ENCODE results near the gene DGKD. TPM values are rescaled to one million over a fixed set of nuclear protein-coding genes. Genes with fewer than 3 reads are reported as not detected.

Gene DGKD
- total RNA-seq, 4 donors from 2014 or later, result 9.1 to 21.9 (median 17.8) TPM

DNA sequence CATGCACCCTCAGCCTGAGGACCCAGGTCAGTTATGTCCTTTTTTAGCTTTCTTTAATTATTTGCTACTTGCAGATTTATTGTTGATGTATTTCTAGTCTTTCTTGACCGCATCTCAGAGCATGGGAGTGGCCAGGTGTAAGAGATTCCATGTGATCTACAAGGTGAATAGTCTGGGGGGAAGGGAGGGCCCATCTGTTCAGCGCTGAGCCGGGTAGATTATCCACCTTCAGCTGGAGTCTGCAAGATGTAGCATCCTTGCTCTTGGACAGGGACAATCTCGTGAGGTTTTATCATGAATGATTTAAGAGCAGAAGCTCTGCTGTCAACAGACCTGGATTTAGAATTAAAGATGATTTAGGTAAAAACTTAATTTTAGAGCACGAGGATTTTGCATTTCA, 12.0 kb upstream of the DGKD start:
- no peak overlapping the region for H3K4me3 ChIP-seq
- H3K27me3 ChIP-seq, result no peaks in the 10 kb centered on the region
- H3K27ac ChIP-seq, result no peak overlapping the region
- WGBS, 2 donors (ENCODE audit: low coverage in 1 of 2), result 79 to 91% methylated on average over 3 to 5 of the region's 5 CpGs
- TF ChIP-seq POLR2AphosphoS5 (IDR thresholded peaks at IDR 0.05), result no peak
- no peak for TF ChIP-seq POLR2A (IDR thresholded peaks at IDR 0.05)
- TF ChIP-seq, protein P1, sequence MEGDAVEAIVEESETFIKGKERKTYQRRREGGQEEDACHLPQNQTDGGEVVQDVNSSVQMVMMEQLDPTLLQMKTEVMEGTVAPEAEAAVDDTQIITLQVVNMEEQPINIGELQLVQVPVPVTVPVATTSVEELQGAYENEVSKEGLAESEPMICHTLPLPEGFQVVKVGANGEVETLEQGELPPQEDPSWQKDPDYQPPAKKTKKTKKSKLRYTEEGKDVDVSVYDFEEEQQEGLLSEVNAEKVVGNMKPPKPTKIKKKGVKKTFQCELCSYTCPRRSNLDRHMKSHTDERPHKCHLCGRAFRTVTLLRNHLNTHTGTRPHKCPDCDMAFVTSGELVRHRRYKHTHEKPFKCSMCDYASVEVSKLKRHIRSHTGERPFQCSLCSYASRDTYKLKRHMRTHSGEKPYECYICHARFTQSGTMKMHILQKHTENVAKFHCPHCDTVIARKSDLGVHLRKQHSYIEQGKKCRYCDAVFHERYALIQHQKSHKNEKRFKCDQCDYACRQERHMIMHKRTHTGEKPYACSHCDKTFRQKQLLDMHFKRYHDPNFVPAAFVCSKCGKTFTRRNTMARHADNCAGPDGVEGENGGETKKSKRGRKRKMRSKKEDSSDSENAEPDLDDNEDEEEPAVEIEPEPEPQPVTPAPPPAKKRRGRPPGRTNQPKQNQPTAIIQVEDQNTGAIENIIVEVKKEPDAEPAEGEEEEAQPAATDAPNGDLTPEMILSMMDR (IDR thresholded peaks at IDR 0.05), result no peak
- no peak for TF ChIP-seq EP300 (IDR thresholded peaks at IDR 0.05)
- ATAC-seq, result no peak
- H3K36me3 ChIP-seq, result no peaks in the 10 kb centered on the region
- H3K9me3 ChIP-seq, result no peaks in the 10 kb centered on the region
- H3K4me1 ChIP-seq, result no peaks in the 10 kb centered on the region

DNA sequence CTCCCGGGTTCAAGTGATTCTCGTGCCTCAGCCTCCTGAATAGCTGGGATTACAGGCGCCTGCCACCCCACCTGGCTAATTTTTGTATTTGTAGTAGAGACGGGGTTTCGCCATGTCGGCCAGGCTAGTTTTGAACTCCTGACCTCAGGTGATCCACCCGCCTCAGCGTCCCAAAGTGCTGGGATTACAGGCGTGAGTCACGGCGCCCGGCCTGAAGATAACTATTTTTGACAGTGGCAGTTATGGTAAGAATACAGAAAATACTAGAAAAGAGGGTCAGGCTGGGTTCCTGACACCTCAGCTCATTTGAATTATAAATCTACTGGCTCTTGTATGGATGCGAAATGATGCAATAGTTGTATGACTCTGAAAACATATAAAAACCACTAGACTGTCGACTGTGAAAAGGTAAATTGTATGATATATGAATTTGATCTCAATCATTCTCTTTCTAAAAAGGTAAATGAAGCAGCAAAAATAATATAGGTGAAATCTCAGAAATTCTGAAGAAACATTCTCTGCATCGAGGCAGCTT, 11.1 kb upstream of the DGKD start:
- Histone ChIP-seq H3K4me1 (no peaks in the 10 kb centered on the region), H3K27me3 (no peaks in the 10 kb centered on the region), H3K27ac (no peak overlapping the region), H3K4me3 (no peak overlapping the region), H3K9me3 (no peaks in the 10 kb centered on the region), H3K36me3 (no peaks in the 10 kb centered on the region)
- ATAC-seq, result no peak
- TF ChIP-seq POLR2AphosphoS5 (IDR thresholded peaks at IDR 0.05) (no peak), POLR2A (IDR thresholded peaks at IDR 0.05) (no peak), EP300 (IDR thresholded peaks at IDR 0.05) (no peak)
- TF ChIP-seq, protein P1 (IDR thresholded peaks at IDR 0.05), result no peak
- 84 to 89% methylated on average over 3 to 11 of the region's 15 CpGs for WGBS, 2 donors (ENCODE audit: low coverage in 1 of 2)

DNA sequence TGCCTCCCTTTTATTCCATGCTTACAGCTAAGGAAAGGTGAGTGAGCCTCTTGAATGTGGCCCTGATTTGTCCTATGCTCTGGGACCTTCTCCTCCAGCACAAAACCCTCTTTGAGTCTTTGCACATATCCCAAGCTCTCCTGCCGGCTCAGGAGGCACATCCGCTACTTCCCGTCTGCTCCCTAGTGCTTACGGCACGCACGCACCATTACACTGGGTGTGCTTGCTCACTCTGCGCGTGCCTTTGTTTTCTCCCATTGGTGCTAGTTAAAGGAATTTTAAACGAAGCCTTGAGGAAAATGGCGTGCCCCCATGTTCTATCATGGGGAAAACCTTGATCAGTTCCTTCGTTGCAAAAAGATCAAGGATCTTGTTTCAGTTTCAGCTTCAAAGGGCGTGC, 7.9 kb upstream of the DGKD start:
- Histone ChIP-seq H3K9me3 (no peaks in the 10 kb centered on the region), H3K27ac (no peak overlapping the region), H3K36me3 (no peaks in the 10 kb centered on the region), H3K4me3 (no peak overlapping the region), H3K27me3 (no peaks in the 10 kb centered on the region), H3K4me1 (peaks cover 0 to 16% (median 0%) of the 10 kb centered on the region in 3 donors)
- no peak for ATAC-seq
- 91 to 95% methylated on average over 9 to 12 of the region's 12 CpGs for WGBS, 2 donors (ENCODE audit: low coverage in 1 of 2)
- TF ChIP-seq, protein P1 (IDR thresholded peaks at IDR 0.05), result no peak
- TF ChIP-seq POLR2A (IDR thresholded peaks at IDR 0.05), result no peak
- TF ChIP-seq EP300 (IDR thresholded peaks at IDR 0.05), result no peak
- no peak for TF ChIP-seq POLR2AphosphoS5 (IDR thresholded peaks at IDR 0.05)

DNA sequence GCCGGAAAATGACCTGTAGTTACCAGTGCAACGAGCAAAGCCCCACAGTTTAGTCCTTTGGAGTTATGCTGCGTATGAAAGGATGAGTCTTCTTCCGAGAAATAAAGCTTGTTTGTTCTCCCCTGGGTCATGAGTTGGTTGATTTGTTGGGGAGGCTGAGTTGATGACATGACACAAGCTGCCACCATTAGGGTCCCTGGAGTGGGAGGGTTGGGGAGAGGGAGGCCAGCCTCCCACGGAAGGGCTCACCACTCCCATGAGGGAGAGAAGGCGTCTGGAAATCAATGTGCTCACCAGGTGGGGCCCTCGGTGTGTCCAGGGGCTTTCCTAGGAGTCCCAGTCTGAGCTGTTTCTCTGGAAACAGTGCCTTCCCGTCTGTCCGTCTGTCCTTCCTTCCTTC, 7.4 kb upstream of the DGKD start:
- TF ChIP-seq POLR2A (IDR thresholded peaks at IDR 0.05) (no peak), EP300 (IDR thresholded peaks at IDR 0.05) (no peak), POLR2AphosphoS5 (IDR thresholded peaks at IDR 0.05) (no peak)
- TF ChIP-seq, protein P1 (IDR thresholded peaks at IDR 0.05), result no peak
- Histone ChIP-seq H3K27me3 (no peaks in the 10 kb centered on the region), H3K9me3 (no peaks in the 10 kb centered on the region), H3K4me3 (no peak overlapping the region), H3K4me1 (peaks cover 0 to 16% (median 0%) of the 10 kb centered on the region in 3 donors), H3K36me3 (no peaks in the 10 kb centered on the region), H3K27ac (no peak overlapping the region)
- ATAC-seq, result no peak
- WGBS, 2 donors (ENCODE audit: low coverage in 1 of 2), result 74 to 76% methylated on average over 5 to 6 of the region's 9 CpGs

All from gastroesophageal sphincter (tissue), 4 donors.